HEK293T (cell line): Measurements from ENCODE around the gene PPP2R5C.
"Not testable (repeated sequence)": the region's sequence is repeated elsewhere in the genome, so short reads cannot be mapped to it uniquely, and the experiment has no call there.

Experiments used
- BHLHE40 ChIP-seq: fragments of 450-650 bp; IDR thresholded peaks from 2 replicates; pipeline ENCODE4 v1.6.1; 2016; ENCODE audit warnings: mild to moderate bottlenecking, moderate library complexity, borderline replicate concordance
- CTBP1 ChIP-seq: fragments of 450-650 bp; IDR thresholded peaks from 2 replicates; pipeline ENCODE4 v1.6.1; 2016; ENCODE audit warnings: borderline replicate concordance
- ELF4 ChIP-seq: fragments of 450-650 bp; IDR thresholded peaks from 2 replicates; pipeline ENCODE4 v1.6.1; 2017; ENCODE audit warnings: antibody characterized with exemption
- FOXA1 ChIP-seq: fragments of 450-650 bp; IDR thresholded peaks from 2 replicates; pipeline ENCODE4 v1.6.1; 2016; ENCODE audit warnings: mild to moderate bottlenecking
- FOXK2 ChIP-seq: fragments of 450-650 bp; IDR thresholded peaks from 2 replicates; pipeline ENCODE4 v1.6.1; 2016; ENCODE audit warnings: mild to moderate bottlenecking
- FOXM1 ChIP-seq: fragments of 450-650 bp; IDR thresholded peaks from 2 replicates; pipeline ENCODE4 v1.6.1; 2017; ENCODE audit warnings: mild to moderate bottlenecking, borderline replicate concordance
- L3MBTL2 ChIP-seq: fragments of 450-650 bp; conservative IDR thresholded peaks from 2 replicates; pipeline ENCODE4 v1.6.1; 2016; ENCODE audit warnings: mild to moderate bottlenecking
- LEF1 ChIP-seq: fragments of 450-650 bp; IDR thresholded peaks from 2 replicates; pipeline ENCODE4 v1.6.1; 2017; ENCODE audit warnings: mild to moderate bottlenecking, borderline replicate concordance
- NFRKB ChIP-seq: fragments of 450-650 bp; IDR thresholded peaks from 2 replicates; pipeline ENCODE4 v1.6.1; 2016; ENCODE audit warnings: mild to moderate bottlenecking, moderate library complexity
- SP1 ChIP-seq: fragments of 450-650 bp; IDR thresholded peaks from 2 replicates; pipeline ENCODE4 v1.6.1; 2017
- SUZ12 ChIP-seq: fragments of 450-650 bp; IDR thresholded peaks from 2 replicates; pipeline ENCODE4 v1.6.1; 2016; ENCODE audit warnings: mild to moderate bottlenecking
- TARDBP ChIP-seq: fragments of 450-650 bp; IDR thresholded peaks from 2 replicates; pipeline ENCODE4 v1.6.1; 2016
- ZNF384 ChIP-seq: fragments of 450-650 bp; IDR thresholded peaks from 2 replicates; pipeline ENCODE4 v1.6.1; 2016
- TF ChIP-seq, protein P1 (sequence below): fragments of 450-650 bp; IDR thresholded peaks from 2 replicates; pipeline ENCODE4 v1.6.1; 2016

DNA sequence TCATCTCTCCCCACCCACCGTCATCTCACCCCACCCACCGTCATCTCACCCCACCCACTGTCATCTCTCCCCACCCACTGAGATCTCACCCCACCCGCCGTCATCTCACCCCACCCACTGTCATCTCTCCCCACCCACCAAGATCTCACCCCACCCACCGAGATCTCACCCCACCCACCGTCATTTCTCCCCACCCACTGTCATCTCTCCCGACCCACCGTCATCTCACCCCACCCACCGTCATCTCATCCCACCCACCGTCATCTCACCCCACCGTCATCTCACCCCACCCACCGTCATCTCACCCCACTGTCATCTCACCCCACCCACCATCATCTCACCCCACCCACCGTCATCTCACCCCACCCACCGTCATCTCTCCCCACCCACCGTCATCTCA is 49.2 kb upstream of the PPP2R5C start:
- not testable (repeated sequence) for TF ChIP-seq BHLHE40, FOXK2, SUZ12, ZNF384, FOXM1, NFRKB, CTBP1, ELF4, SP1, L3MBTL2, LEF1, TARDBP, FOXA1
- TF ChIP-seq, protein P1, sequence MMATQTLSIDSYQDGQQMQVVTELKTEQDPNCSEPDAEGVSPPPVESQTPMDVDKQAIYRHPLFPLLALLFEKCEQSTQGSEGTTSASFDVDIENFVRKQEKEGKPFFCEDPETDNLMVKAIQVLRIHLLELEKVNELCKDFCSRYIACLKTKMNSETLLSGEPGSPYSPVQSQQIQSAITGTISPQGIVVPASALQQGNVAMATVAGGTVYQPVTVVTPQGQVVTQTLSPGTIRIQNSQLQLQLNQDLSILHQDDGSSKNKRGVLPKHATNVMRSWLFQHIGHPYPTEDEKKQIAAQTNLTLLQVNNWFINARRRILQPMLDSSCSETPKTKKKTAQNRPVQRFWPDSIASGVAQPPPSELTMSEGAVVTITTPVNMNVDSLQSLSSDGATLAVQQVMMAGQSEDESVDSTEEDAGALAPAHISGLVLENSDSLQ = not testable (repeated sequence)
